Upper lobe of right lung (tissue), 1 donor: ENCODE measurements around the gene TNFRSF19. TPM values are rescaled to one million over a fixed set of nuclear protein-coding genes. Genes with fewer than 3 reads are reported as not detected.

Experiments
- ATAC-seq: fragments of 200-7000 bp; cut with Tn5 transposase; one replicate; pipeline ENCODE4 v1.9.1; 2020; ENCODE audit warnings: mild to moderate bottlenecking, moderate library complexity
- DNase-seq: peaks from one replicate; pipeline ENCODE4 v3.0.0-alpha.2; 2020
- H3K27ac ChIP-seq: fragments of 200-600 bp; one replicate; pipeline ENCODE4 v1.8.0; 2022
- H3K27me3 ChIP-seq: fragments of 200-600 bp; one replicate; pipeline ENCODE4 v1.8.0; 2022; ENCODE audit warnings: mild to moderate bottlenecking
- H3K36me3 ChIP-seq: fragments of 200-600 bp; one replicate; pipeline ENCODE4 v1.8.0; 2022
- H3K4me1 ChIP-seq: fragments of 200-600 bp; one replicate; pipeline ENCODE4 v1.8.0; 2022
- H3K4me3 ChIP-seq: fragments of 200-600 bp; one replicate; pipeline ENCODE4 v1.8.0; 2022; ENCODE audit warnings: mild to moderate bottlenecking
- H3K9me3 ChIP-seq: fragments of 200-600 bp; one replicate; pipeline ENCODE4 v1.8.0; 2022
- CTCF ChIP-seq: fragments of 200-600 bp; IDR thresholded peaks from one replicate; pipeline ENCODE4 v1.8.0; 2022; ENCODE audit warnings: antibody characterized with exemption
- intact Hi-C: fragments of 100-400 bp; cut with DNase I; formaldehyde crosslinking; loops from one replicate; pipeline ENCODE4 v1.11.0; 2022
- total RNA-seq: library from RNA; stranded (reverse); fragmentation: NEBNext Ultra II Directional; extraction: Animal tissue kit (Norgen Biotek cat#: 25700); gene quantifications from one replicate; pipeline ENCODE4 v1.2.1, GENCODE V29; 2021
- donor health status: DM: no; HTN: yes; CAD: no; lungs with severe emphysema.

Gene TNFRSF19
- total RNA-seq, 1 donor from 2014 or later, result 17.9 TPM

- intact Hi-C loops, result no loop called here
- H3K27me3 ChIP-seq, result no peaks in the 10 kb centered on the region
- H3K4me1 ChIP-seq, result no peaks in the 10 kb centered on the region
- H3K36me3 ChIP-seq, result no peaks in the 10 kb centered on the region
- no peak overlapping the region for H3K4me3 ChIP-seq
- ATAC-seq, result no peak
- TF ChIP-seq CTCF, result no peak
- H3K27ac ChIP-seq, result no peak overlapping the region
- no peak for DNase-seq
- H3K9me3 ChIP-seq, result no peaks in the 10 kb centered on the region
Observed at GRCh38 chr13:23618341-23618740, 48.1 kb downstream of the TNFRSF19 start.

GRCh38 chr13:23619068-23619855, 49.0 kb downstream of the TNFRSF19 start:
- Histone ChIP-seq H3K27ac (no peak overlapping the region), H3K4me3 (no peak overlapping the region), H3K9me3 (no peaks in the 10 kb centered on the region), H3K4me1 (no peaks in the 10 kb centered on the region), H3K36me3 (no peaks in the 10 kb centered on the region), H3K27me3 (no peaks in the 10 kb centered on the region)
- intact Hi-C loops, result no loop called here
- TF ChIP-seq CTCF, result no peak
- ATAC-seq (no peak), DNase-seq (no peak)

- H3K27me3 ChIP-seq, result no peaks in the 10 kb centered on the region
- no peak overlapping the region for H3K27ac ChIP-seq
- H3K4me1 ChIP-seq, result no peaks in the 10 kb centered on the region
- no peak overlapping the region for H3K4me3 ChIP-seq
- TF ChIP-seq CTCF, result no peak
- ATAC-seq, result no peak
- H3K36me3 ChIP-seq, result no peaks in the 10 kb centered on the region
- H3K9me3 ChIP-seq, result no peaks in the 10 kb centered on the region
- intact Hi-C loops, result no loop called here
- DNase-seq, result no peak
Observed at GRCh38 chr13:23620211-23620610, 50.0 kb downstream of the TNFRSF19 start.

- Histone ChIP-seq H3K4me1 (no peaks in the 10 kb centered on the region), H3K9me3 (no peaks in the 10 kb centered on the region), H3K27me3 (no peaks in the 10 kb centered on the region), H3K27ac (no peak overlapping the region), H3K36me3 (no peaks in the 10 kb centered on the region), H3K4me3 (no peak overlapping the region)
- intact Hi-C loops, result no loop called here
- peak; percentile 16 for ATAC-seq
- no peak for TF ChIP-seq CTCF
- no peak for DNase-seq
Observed at GRCh38 chr13:23620613-23621315, 50.6 kb downstream of the TNFRSF19 start.

GRCh38 chr13:23621316-23621645, 51.1 kb downstream of the TNFRSF19 start:
- Histone ChIP-seq H3K9me3 (no peaks in the 10 kb centered on the region), H3K4me1 (no peaks in the 10 kb centered on the region), H3K4me3 (no peak overlapping the region), H3K36me3 (no peaks in the 10 kb centered on the region), H3K27ac (no peak overlapping the region), H3K27me3 (no peaks in the 10 kb centered on the region)
- ATAC-seq (peak; percentile 34), DNase-seq (no peak)
- intact Hi-C loops, result no loop called here
- TF ChIP-seq CTCF, result no peak
